HepG2 (cell line): ENCODE results near the gene CSTPP1. TPM values are rescaled to one million over a fixed set of nuclear protein-coding genes. Genes with fewer than 3 reads are reported as not detected.

Experiments used
- ATAC-seq: fragments of 200-7000 bp; cut with Tn5 transposase; 3 replicates; pipeline ENCODE4 v1.9.1; 2020; ENCODE audit warnings: mild to moderate bottlenecking, moderate library complexity
- BruUV-seq: library from RNA; stranded (reverse); fragments of 400-500 nt; replicated peaks from 2 replicates; lab custom pipeline; 2021; lab: Mats Ljungman, UMichigan
- CTCF ChIA-PET: fragments of 300-600 bp; formaldehyde crosslinking; extraction: SDS; loops from one replicate; lab custom pipeline; 2021; ENCODE audit warnings: low total read pairs, inconsistent platforms, low intra/inter-chr PET ratio; lab: Yijun Ruan, JAX
- POLR2A ChIA-PET: fragments of 350-600 bp; sonication (Branson Sonifier 250); formaldehyde crosslinking; loops from one replicate; lab custom pipeline; 2020; ENCODE audit warnings: antibody characterized with exemption, inconsistent platforms; lab: Yijun Ruan, JAX
- DNase-seq: peaks from one replicate; pipeline ENCODE4 v3.0.0-alpha.2; 2015; ENCODE audit warnings: low spot score
- FAIRE-seq: peaks from 3 replicates; lab custom pipeline; 2011; peaks lifted over from hg19 to GRCh38; lab: Jason Lieb, UNC
- H2AFZ ChIP-seq: one replicate; pipeline ENCODE4 v1.6.1; 2011; ENCODE audit warnings: low read length, inconsistent platforms
- H3K27ac ChIP-seq: fragments of 300-600 bp; 3 replicates; pipeline ENCODE4 v1.8.0; 2011; ENCODE audit warnings: mixed run types, mild to moderate bottlenecking, mixed read lengths, low read length, inconsistent platforms; ENCODE audit not compliant: insufficient read depth; ENCODE audit errors: extremely low read length
- H3K27me3 ChIP-seq, 2 experiments: fragments of 200-600 bp in 1 of 2; 2 replicates in 1 of 2; 3 replicates in 1 of 2; pipeline versions ENCODE4 v1.6.0 to v1.8.0; 2011; ENCODE audit warnings: low read length in 2 of 2, mild to moderate bottlenecking in 2 of 2, moderate library complexity in 2 of 2, inconsistent platforms in 1 of 2; ENCODE audit not compliant: insufficient read depth in 2 of 2, control insufficient read depth in 1 of 2
- H3K36me3 ChIP-seq, 2 experiments: fragments of 200-600 bp in 1 of 2; replicated peaks in 1 of 2; 2 replicates in 1 of 2; 3 replicates in 1 of 2; pipeline versions ENCODE4 v1.5.1 to v1.8.0; 2011; ENCODE audit warnings: low read length in 2 of 2, inconsistent platforms in 1 of 2; ENCODE audit not compliant: insufficient read depth in 2 of 2, control insufficient read depth in 1 of 2
- H3K4me1 ChIP-seq: 2 replicates; pipeline ENCODE4 v1.5.1; 2012; ENCODE audit warnings: low read length, inconsistent platforms; ENCODE audit not compliant: insufficient read depth
- H3K4me2 ChIP-seq: 2 replicates; pipeline ENCODE4 v1.6.0; 2011; ENCODE audit warnings: low read depth, low read length, inconsistent platforms
- H3K4me3 ChIP-seq, 3 experiments: fragments of 200-600 bp in 1 of 3; sonication (generic), shearing (Covaris generic) in 1 of 3; replicated peaks in 1 of 3; 2 replicates each; pipeline ENCODE4 v1.5.1; 2011 to 2016; ENCODE audit warnings: low read length in 3 of 3, inconsistent platforms in 2 of 3, low read depth in 2 of 3, mild to moderate bottlenecking in 2 of 3, control low read depth in 1 of 3, mixed read lengths in 1 of 3; ENCODE audit not compliant: insufficient read depth in 1 of 3
- H3K79me2 ChIP-seq: one replicate; pipeline ENCODE4 v1.6.1; 2011; ENCODE audit warnings: low read length, inconsistent platforms; ENCODE audit not compliant: insufficient read depth
- H3K9ac ChIP-seq: 2 replicates; pipeline ENCODE4 v1.6.0; 2011; ENCODE audit warnings: mild to moderate bottlenecking, low read depth, low read length, inconsistent platforms; ENCODE audit not compliant: insufficient read depth
- H3K9me3 ChIP-seq: 2 replicates; pipeline ENCODE4 v1.5.1; 2012; ENCODE audit warnings: mild to moderate bottlenecking, low read length
- H4K20me1 ChIP-seq: 2 replicates; pipeline ENCODE4 v1.6.0; 2011; ENCODE audit warnings: inconsistent platforms, mild to moderate bottlenecking, low read length, moderate library complexity; ENCODE audit not compliant: insufficient read depth
- ERF ChIP-seq: IDR thresholded peaks from 2 replicates; pipeline ENCODE4 v1.6.1; 2018; ENCODE audit warnings: missing biosample characterization, missing genetic modification reagents
- MAX ChIP-seq: IDR thresholded peaks from 2 replicates; pipeline ENCODE4 v1.6.1; 2012; ENCODE audit warnings: inconsistent platforms
- NR0B2 ChIP-seq: sonication (generic); formaldehyde crosslinking; IDR thresholded peaks from 2 replicates; pipeline ENCODE4 v1.4.0; 2020; ENCODE audit warnings: mild to moderate bottlenecking, missing genetic modification reagents
- PAF1 ChIP-seq: IDR thresholded peaks from 2 replicates; pipeline ENCODE4 v1.6.1; 2016; ENCODE audit warnings: missing genetic modification reagents, missing compliant biosample characterization
- RNF2 ChIP-seq: fragments of 450-650 bp; conservative IDR thresholded peaks from 2 replicates; pipeline ENCODE4 v1.6.1; 2016; ENCODE audit warnings: low read depth
- SAP130 ChIP-seq: IDR thresholded peaks from 2 replicates; pipeline ENCODE4 v1.6.1; 2016; ENCODE audit warnings: low read depth
- SETDB1 ChIP-seq: sonication (generic); formaldehyde crosslinking; IDR thresholded peaks from 2 replicates; pipeline ENCODE4 v1.5.1; 2020; ENCODE audit warnings: missing genetic modification reagents, mild to moderate bottlenecking, borderline replicate concordance
- SRF ChIP-seq: IDR thresholded peaks from 2 replicates; pipeline ENCODE4 v1.6.1; 2011; ENCODE audit warnings: mild to moderate bottlenecking, low read depth, low read length, moderate library complexity
- ZBTB34 ChIP-seq: sonication (generic); formaldehyde crosslinking; IDR thresholded peaks from 2 replicates; pipeline ENCODE4 v1.8.0; 2022; ENCODE audit warnings: mild to moderate bottlenecking, missing genetic modification reagents
- ZNF275 ChIP-seq: sonication (generic); formaldehyde crosslinking; IDR thresholded peaks from 2 replicates; pipeline ENCODE4 v1.8.0; 2022; ENCODE audit warnings: missing genetic modification reagents, mild to moderate bottlenecking, inconsistent platforms, borderline replicate concordance
- ZNF451 ChIP-seq: sonication (generic); formaldehyde crosslinking; IDR thresholded peaks from 2 replicates; pipeline ENCODE4 v1.5.0; 2020; ENCODE audit warnings: mild to moderate bottlenecking, missing genetic modification reagents
- ZNF563 ChIP-seq: sonication (generic); formaldehyde crosslinking; IDR thresholded peaks from 2 replicates; pipeline ENCODE4 v1.8.0; 2022; ENCODE audit warnings: mild to moderate bottlenecking, moderate library complexity, missing genetic modification reagents
- WGBS: methylation state at CpG from one replicate; pipeline ENCODE4 v1.1.6; 2017; ENCODE audit warnings: low lambda C conversion rate; 5-methylcytosine and 5-hydroxymethylcytosine counted together
- in situ Hi-C: cut with HindIII; loops from 2 replicates; pipeline ENCODE4 v1.10.0; 2017; ENCODE audit warnings: low pct_unique_long_range_greater_than_20kb; ENCODE audit not compliant: extremely low pct_ligation_motif_present
- intact Hi-C: fragments of 100-400 bp; cut with micrococcal nuclease; formaldehyde crosslinking; loops from one replicate; pipeline ENCODE4 v1.10.0; 2022; ENCODE audit not compliant: unreplicated experiment
- polyA plus RNA-seq, 8 experiments: library from polyadenylated mRNA; depleted of rRNA in 3 of 8; stranded (reverse) in 7 of 8; unstranded in 1 of 8; fragments of >200 nt; fragmentation: Illumina TruSeq in 4 of 8; extraction: Trizol in 4 of 8; gene quantifications; 2 replicates each; pipeline versions ENCODE4 v1.2.1 to v1.2.3, GENCODE V29; 2011 to 2016; ENCODE audit warnings: low read depth in 4 of 8, missing spikeins in 1 of 8, mixed read lengths in 1 of 8; ENCODE audit not compliant: insufficient read depth in 1 of 8
- total RNA-seq, 5 experiments: library from RNA; depleted of rRNA; stranded (reverse); fragments of >200 nt; fragmentation: Illumina TruSeq; extraction: Trizol; gene quantifications; 2 replicates each; pipeline ENCODE4 v1.2.3, GENCODE V29; 2016; ENCODE audit warnings: low read depth in 1 of 5
- TF ChIP-seq, protein P1 (sequence below): fragments of 450-650 bp; IDR thresholded peaks from 2 replicates; pipeline ENCODE4 v1.6.1; 2017
- TF ChIP-seq, protein P2 (sequence below): sonication (generic); formaldehyde crosslinking; IDR thresholded peaks from 2 replicates; pipeline ENCODE4 v1.9.0; 2022; ENCODE audit warnings: missing genetic modification reagents, mild to moderate bottlenecking, borderline replicate concordance

Gene CSTPP1
- total and polyA plus RNA-seq, 2 of the 13 experiments (the other 11 are each of a cell fraction or from before 2014, with no cell fraction given) = 12.3 to 14.6 TPM

GRCh38 chr11:46930089-46930488 lies 6.5 kb upstream of the CSTPP1 start (continued):
- no peak for TF ChIP-seq ZBTB34 (CRISPR knock-in tag)
- TF ChIP-seq, protein P1, sequence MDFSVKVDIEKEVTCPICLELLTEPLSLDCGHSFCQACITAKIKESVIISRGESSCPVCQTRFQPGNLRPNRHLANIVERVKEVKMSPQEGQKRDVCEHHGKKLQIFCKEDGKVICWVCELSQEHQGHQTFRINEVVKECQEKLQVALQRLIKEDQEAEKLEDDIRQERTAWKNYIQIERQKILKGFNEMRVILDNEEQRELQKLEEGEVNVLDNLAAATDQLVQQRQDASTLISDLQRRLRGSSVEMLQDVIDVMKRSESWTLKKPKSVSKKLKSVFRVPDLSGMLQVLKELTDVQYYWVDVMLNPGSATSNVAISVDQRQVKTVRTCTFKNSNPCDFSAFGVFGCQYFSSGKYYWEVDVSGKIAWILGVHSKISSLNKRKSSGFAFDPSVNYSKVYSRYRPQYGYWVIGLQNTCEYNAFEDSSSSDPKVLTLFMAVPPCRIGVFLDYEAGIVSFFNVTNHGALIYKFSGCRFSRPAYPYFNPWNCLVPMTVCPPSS = no peak
- peak; percentile 25; the same call in 1 of the 2 replicates for TF ChIP-seq SAP130 (CRISPR knock-in tag)

- ATAC-seq = no peak
- ChIA-PET CTCF (no interaction called here), POLR2A (no interaction called here)
- no peak overlapping the region for H3K4me3 ChIP-seq
- WGBS = 98% methylated on average over 6 of the region's 6 CpGs
- no peaks in the 10 kb centered on the region; a peak in 1 of 5 replicates for H3K36me3 ChIP-seq
- H2AFZ ChIP-seq = no peak overlapping the region
- H3K27me3 ChIP-seq = no peaks in the 10 kb centered on the region
- no peaks in the 10 kb centered on the region for H3K9me3 ChIP-seq
- FAIRE-seq = no peak
- intact Hi-C loops (no loop called here), in situ Hi-C loops (no loop called here)
- H3K4me1 ChIP-seq = peaks cover 9% of the 10 kb centered on the region
- H3K9ac ChIP-seq = no peak overlapping the region
- TF ChIP-seq ZNF451 = no peak
- no peak for TF ChIP-seq MAX
- TF ChIP-seq SETDB1 (CRISPR knock-in tag) = no peak
- TF ChIP-seq ZNF563 = no peak
- TF ChIP-seq NR0B2 (CRISPR knock-in tag) = no peak
- no peak for TF ChIP-seq RNF2
- no peak for TF ChIP-seq ZNF275 (CRISPR knock-in tag)
- TF ChIP-seq SRF = no peak
- no peak for TF ChIP-seq PAF1
- no peak for TF ChIP-seq ERF (CRISPR knock-in tag)
- TF ChIP-seq, protein P2, sequence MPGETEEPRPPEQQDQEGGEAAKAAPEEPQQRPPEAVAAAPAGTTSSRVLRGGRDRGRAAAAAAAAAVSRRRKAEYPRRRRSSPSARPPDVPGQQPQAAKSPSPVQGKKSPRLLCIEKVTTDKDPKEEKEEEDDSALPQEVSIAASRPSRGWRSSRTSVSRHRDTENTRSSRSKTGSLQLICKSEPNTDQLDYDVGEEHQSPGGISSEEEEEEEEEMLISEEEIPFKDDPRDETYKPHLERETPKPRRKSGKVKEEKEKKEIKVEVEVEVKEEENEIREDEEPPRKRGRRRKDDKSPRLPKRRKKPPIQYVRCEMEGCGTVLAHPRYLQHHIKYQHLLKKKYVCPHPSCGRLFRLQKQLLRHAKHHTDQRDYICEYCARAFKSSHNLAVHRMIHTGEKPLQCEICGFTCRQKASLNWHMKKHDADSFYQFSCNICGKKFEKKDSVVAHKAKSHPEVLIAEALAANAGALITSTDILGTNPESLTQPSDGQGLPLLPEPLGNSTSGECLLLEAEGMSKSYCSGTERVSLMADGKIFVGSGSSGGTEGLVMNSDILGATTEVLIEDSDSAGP (CRISPR knock-in tag) = no peak
- no TSS peak for BruUV-seq
- H3K27ac ChIP-seq = no peak overlapping the region
- H4K20me1 ChIP-seq = no peaks in the 10 kb centered on the region
- DNase-seq = no peak
- no peaks in the 10 kb centered on the region for H3K79me2 ChIP-seq
- no peak overlapping the region for H3K4me2 ChIP-seq
Measured at GRCh38 chr11:46942172-46942571, 5.6 kb downstream of the CSTPP1 start.
